WTC11 (cell line): ENCODE measurements around the gene MYLK3. TPM values are rescaled to one million over a fixed set of nuclear protein-coding genes. Genes with fewer than 3 reads are reported as not detected.

Experiments
- AR ChIP-seq: fragments of 250-450 bp; sonication (Bioruptor Pico); IDR thresholded peaks from 2 replicates; pipeline ENCODE4 v1.9.0; 2021; ENCODE audit warnings: mild to moderate bottlenecking
- ATF2 ChIP-seq: sonication (generic); formaldehyde crosslinking; IDR thresholded peaks from 2 replicates; pipeline ENCODE4 v1.8.1; 2022; ENCODE audit warnings: low read depth, missing genetic modification reagents, borderline replicate concordance
- CDX4 ChIP-seq: fragments of 250-450 bp; sonication (Bioruptor Pico); IDR thresholded peaks from 2 replicates; pipeline ENCODE4 v1.9.0; 2021; ENCODE audit warnings: moderate library complexity, mild to moderate bottlenecking, inconsistent platforms, borderline replicate concordance
- HMGXB4 ChIP-seq: sonication (generic); formaldehyde crosslinking; IDR thresholded peaks from 2 replicates; pipeline ENCODE4 v1.8.1; 2023; ENCODE audit warnings: mild to moderate bottlenecking, moderate library complexity, missing genetic modification reagents
- IRF1 ChIP-seq: sonication (generic); formaldehyde crosslinking; IDR thresholded peaks from 2 replicates; pipeline ENCODE4 v1.8.0; 2023; ENCODE audit warnings: missing genetic modification reagents
- JAZF1 ChIP-seq: fragments of 250-450 bp; sonication (Bioruptor Pico); IDR thresholded peaks from 2 replicates; pipeline ENCODE4 v1.9.0; 2021; ENCODE audit warnings: moderate library complexity, mild to moderate bottlenecking, inconsistent platforms
- JUN ChIP-seq: sonication (generic); formaldehyde crosslinking; IDR thresholded peaks from 2 replicates; pipeline ENCODE4 v1.8.0; 2023; ENCODE audit warnings: mild to moderate bottlenecking, missing genetic modification reagents
- KAT7 ChIP-seq: sonication (generic); formaldehyde crosslinking; IDR thresholded peaks from 2 replicates; pipeline ENCODE4 v1.8.1; 2023; ENCODE audit warnings: missing genetic modification reagents, mild to moderate bottlenecking, borderline replicate concordance
- NFE2L1 ChIP-seq: sonication (generic); formaldehyde crosslinking; IDR thresholded peaks from 2 replicates; pipeline ENCODE4 v1.8.1; 2023; ENCODE audit warnings: missing genetic modification reagents
- NR2C2 ChIP-seq: sonication (generic); formaldehyde crosslinking; IDR thresholded peaks from 2 replicates; pipeline ENCODE4 v1.8.0; 2022; ENCODE audit warnings: mild to moderate bottlenecking, missing genetic modification reagents
- NR3C1 ChIP-seq: sonication (generic); formaldehyde crosslinking; conservative IDR thresholded peaks from 2 replicates; pipeline ENCODE4 v1.8.1; 2023; ENCODE audit warnings: low read depth, mild to moderate bottlenecking, missing genetic modification reagents
- PRDM15 ChIP-seq: sonication (generic); formaldehyde crosslinking; IDR thresholded peaks from 2 replicates; pipeline ENCODE4 v1.8.0; 2022; ENCODE audit warnings: missing genetic modification reagents
- RORB ChIP-seq: fragments of 250-450 bp; sonication (Bioruptor Pico); IDR thresholded peaks from 2 replicates; pipeline ENCODE4 v1.9.0; 2021; ENCODE audit warnings: mild to moderate bottlenecking
- SOX15 ChIP-seq: fragments of 250-450 bp; sonication (Bioruptor Pico); IDR thresholded peaks from 2 replicates; pipeline ENCODE4 v1.9.0; 2021; ENCODE audit warnings: mild to moderate bottlenecking
- SP1 ChIP-seq: sonication (generic); formaldehyde crosslinking; conservative IDR thresholded peaks from 2 replicates; pipeline ENCODE4 v1.8.1; 2022; ENCODE audit warnings: missing genetic modification reagents
- TEAD4 ChIP-seq: sonication (generic); formaldehyde crosslinking; IDR thresholded peaks from 2 replicates; pipeline ENCODE4 v1.8.0; 2022; ENCODE audit warnings: mild to moderate bottlenecking, missing genetic modification reagents
- ZBTB43 ChIP-seq: sonication (generic); formaldehyde crosslinking; IDR thresholded peaks from 2 replicates; pipeline ENCODE4 v1.8.1; 2023; ENCODE audit warnings: mild to moderate bottlenecking, missing genetic modification reagents
- ZMAT4 ChIP-seq: fragments of 250-450 bp; sonication (Bioruptor Pico); IDR thresholded peaks from 2 replicates; pipeline ENCODE4 v1.9.0; 2021; ENCODE audit warnings: mild to moderate bottlenecking
- ZNF138 ChIP-seq: sonication (generic); formaldehyde crosslinking; conservative IDR thresholded peaks from 2 replicates; pipeline ENCODE4 v1.8.1; 2022; ENCODE audit warnings: mild to moderate bottlenecking, moderate library complexity, missing genetic modification reagents
- ZNF219 ChIP-seq: sonication (generic); formaldehyde crosslinking; IDR thresholded peaks from 2 replicates; pipeline ENCODE4 v1.8.0; 2023; ENCODE audit warnings: missing genetic modification reagents, mild to moderate bottlenecking, borderline replicate concordance
- ZNF263 ChIP-seq: sonication (generic); formaldehyde crosslinking; IDR thresholded peaks from 2 replicates; pipeline ENCODE4 v1.8.1; 2022; ENCODE audit warnings: low read depth, mild to moderate bottlenecking, moderate library complexity, missing genetic modification reagents
- ZNF671 ChIP-seq: fragments of 250-450 bp; sonication (Bioruptor Pico); IDR thresholded peaks from 2 replicates; pipeline ENCODE4 v1.8.0; 2021; ENCODE audit warnings: mild to moderate bottlenecking
- ZSCAN18 ChIP-seq: fragments of 250-450 bp; sonication (Bioruptor Pico); IDR thresholded peaks from 2 replicates; pipeline ENCODE4 v2.1.2; 2022; ENCODE audit warnings: mild to moderate bottlenecking, moderate library complexity
- total RNA-seq: library from RNA; stranded (reverse); gene quantifications from 3 replicates; pipeline ENCODE4 v1.2.3, GENCODE V29; 2021

The MYLK3 gene
- total RNA-seq, 1 experiment from 2014 or later, result 0.79 TPM

GRCh38 chr16:46789499-46790414 is 41.6 kb upstream of the MYLK3 start (continued):
- TF ChIP-seq PRDM15 (no peak; the same call in 1 of the 2 replicates), ZNF671 (CRISPR knock-in tag) (no peak), SP1 (peak; percentile 28), AR (no peak), ZBTB43 (peak; percentile 72; the same call in 1 of the 2 replicates), ZSCAN18 (CRISPR knock-in tag) (no peak), JAZF1 (no peak), NR3C1 (no peak), KAT7 (CRISPR knock-in tag) (0 out of 2 replicates have a peak, but pooled peaks have one; percentile 78), RORB (CRISPR knock-in tag) (no peak), JUN (CRISPR knock-in tag) (no peak), CDX4 (CRISPR knock-in tag) (no peak), SOX15 (no peak), IRF1 (CRISPR knock-in tag) (no peak), HMGXB4 (CRISPR knock-in tag) (no peak), NFE2L1 (CRISPR knock-in tag) (no peak), ZNF138 (CRISPR knock-in tag) (no peak), ATF2 (CRISPR knock-in tag) (no peak), ZNF219 (CRISPR knock-in tag) (no peak; the same call in 1 of the 2 replicates), ZMAT4 (CRISPR knock-in tag) (no peak), NR2C2 (CRISPR knock-in tag) (no peak), ZNF263 (CRISPR knock-in tag) (no peak), TEAD4 (0 out of 2 replicates have a peak, but pooled peaks have one; percentile 16)
